ENCODE data around the gene CD59.
A peak's percentile ranks its signal among the peaks of the same experiment; 100 is the strongest.
"Not testable (repeated sequence)": the region's sequence is repeated elsewhere in the genome, so short reads cannot be mapped to it uniquely, and the experiment has no call there.

The CD59 gene

GRCh38 chr11:33713151-33713855 lies 22.9 kb downstream of the CD59 start:
- DNase-seq (ENCODE audit: low spot score), result no peak

- no peak for DNase-seq (ENCODE audit: low spot score)
Observed at GRCh38 chr11:33712436-33712835, 23.8 kb downstream of the CD59 start.

GRCh38 chr11:33709466-33709865 lies 26.8 kb downstream of the CD59 start:
- no peak for DNase-seq (ENCODE audit: low spot score)

GRCh38 chr11:33708985-33709384 lies 27.2 kb downstream of the CD59 start:
- no peak for DNase-seq (ENCODE audit: low spot score)

- not testable (repeated sequence) for DNase-seq (ENCODE audit: low spot score)
Observed at GRCh38 chr11:33707831-33708230, 28.4 kb downstream of the CD59 start.

GRCh38 chr11:33706966-33707365 lies 29.3 kb downstream of the CD59 start:
- DNase-seq (ENCODE audit: low spot score), result no peak

GRCh38 chr11:33706546-33706945 lies 29.7 kb downstream of the CD59 start:
- no peak for DNase-seq (ENCODE audit: low spot score)

- DNase-seq (ENCODE audit: low spot score), result no peak
Observed at GRCh38 chr11:33704240-33705002, 31.8 kb downstream of the CD59 start.

- no peak for DNase-seq (ENCODE audit: low spot score)
Observed at GRCh38 chr11:33703788-33704187, 32.4 kb downstream of the CD59 start.

GRCh38 chr11:33703234-33703633 lies 33.0 kb downstream of the CD59 start:
- no peak for DNase-seq (ENCODE audit: low spot score)

- no peak for DNase-seq (ENCODE audit: low spot score)
Observed at GRCh38 chr11:33701302-33702230, 34.7 kb downstream of the CD59 start.

GRCh38 chr11:33700502-33701271 lies 35.5 kb downstream of the CD59 start, which contains the start of gene C11orf91:
Gene C11orf91, minus strand, starts transcription at chr11:33700826. Its CDS starts 86 bp downstream, at chr11:33700740.
- peak; percentile 66 for DNase-seq (ENCODE audit: low spot score)

GRCh38 chr11:33700063-33700501 lies 36.1 kb downstream of the CD59 start:
- DNase-seq (ENCODE audit: low spot score), result no peak

GRCh38 chr11:33699515-33700062 lies 36.6 kb downstream of the CD59 start:
- no peak for DNase-seq (ENCODE audit: low spot score)

GRCh38 chr11:33698921-33699320 lies 37.3 kb downstream of the CD59 start:
- DNase-seq (ENCODE audit: low spot score), result no peak

- no peak for DNase-seq (ENCODE audit: low spot score)
Observed at GRCh38 chr11:33697997-33698396, 38.2 kb downstream of the CD59 start.

GRCh38 chr11:33696931-33697638 lies 39.1 kb downstream of the CD59 start:
- no peak for DNase-seq (ENCODE audit: low spot score)

GRCh38 chr11:33696411-33696810 lies 39.8 kb downstream of the CD59 start:
- no peak for DNase-seq (ENCODE audit: low spot score)

GRCh38 chr11:33695051-33695566 lies 41.1 kb downstream of the CD59 start:
- no peak for DNase-seq (ENCODE audit: low spot score)

GRCh38 chr11:33694346-33695050 lies 41.7 kb downstream of the CD59 start:
- DNase-seq (ENCODE audit: low spot score), result no peak
